Measurements from ENCODE around the gene LRP8. TPM values are rescaled to one million over a fixed set of nuclear protein-coding genes. Genes with fewer than 3 reads are reported as not detected.

The LRP8 gene
- total and polyA plus RNA-seq, 2 of the 13 experiments (the other 11 are each of a cell fraction or from before 2014, with no cell fraction given): 17.3 to 17.4 TPM

- TF ChIP-seq CREBL2 (CRISPR knock-in tag; IDR thresholded peaks at IDR 0.05; ENCODE audit: borderline replicate concordance): no peak
- TF ChIP-seq GATAD2A (CRISPR knock-in tag; IDR thresholded peaks at IDR 0.05): peak; percentile 16
- TF ChIP-seq ZNF383 (CRISPR knock-in tag; IDR thresholded peaks at IDR 0.05; ENCODE audit: borderline replicate concordance): no peak
- no peak for TF ChIP-seq ZNF234 (CRISPR knock-in tag; conservative IDR thresholded peaks at IDR 0.05)
- no peak for TF ChIP-seq ZNF841 (CRISPR knock-in tag; IDR thresholded peaks at IDR 0.05; ENCODE audit: borderline replicate concordance)
- TF ChIP-seq MEIS1 (CRISPR knock-in tag; IDR thresholded peaks at IDR 0.05; ENCODE audit: borderline replicate concordance): no peak
- TF ChIP-seq ZNF678 (CRISPR knock-in tag; IDR thresholded peaks at IDR 0.05): no peak
- no peak for TF ChIP-seq CERS6 (CRISPR knock-in tag; IDR thresholded peaks at IDR 0.05)
- no peak for TF ChIP-seq DNMT3B (CRISPR knock-in tag; conservative IDR thresholded peaks at IDR 0.05)
- no peak for TF ChIP-seq ZEB1 (IDR thresholded peaks at IDR 0.05; ENCODE audit: insufficient replicate concordance, low read depth)
- TF ChIP-seq TIGD3 (CRISPR knock-in tag; IDR thresholded peaks at IDR 0.05; ENCODE audit: borderline replicate concordance): no peak
- no peak for TF ChIP-seq TBP (CRISPR knock-in tag; IDR thresholded peaks at IDR 0.05)
- no peak for TF ChIP-seq ZNF609 (CRISPR knock-in tag; IDR thresholded peaks at IDR 0.05; ENCODE audit: borderline replicate concordance)
- TF ChIP-seq ZSCAN21 (CRISPR knock-in tag; IDR thresholded peaks at IDR 0.05; ENCODE audit: borderline replicate concordance): no peak; the same call in 1 of the 2 replicates
- TF ChIP-seq KLF12 (CRISPR knock-in tag; IDR thresholded peaks at IDR 0.05; ENCODE audit: borderline replicate concordance): no peak
- TF ChIP-seq TBX3 (IDR thresholded peaks at IDR 0.05; ENCODE audit: borderline replicate concordance): no peak
- no peak for TF ChIP-seq ZNF12 (CRISPR knock-in tag; IDR thresholded peaks at IDR 0.05)
- TF ChIP-seq ZNF720 (CRISPR knock-in tag; IDR thresholded peaks at IDR 0.05): no peak
- no peak for TF ChIP-seq ZNF660 (CRISPR knock-in tag; IDR thresholded peaks at IDR 0.05; ENCODE audit: borderline replicate concordance, low read depth)
- 0 out of 2 replicates have a peak, but pooled peaks have one; percentile 20 for TF ChIP-seq NCOA1 (CRISPR knock-in tag; IDR thresholded peaks at IDR 0.05)
- TF ChIP-seq THRA (CRISPR knock-in tag; IDR thresholded peaks at IDR 0.05; ENCODE audit: borderline replicate concordance): no peak
These were observed 131.2 kb downstream of the LRP8 start, which contains the start of gene CPT2 (continued) for GRCh38 chr1:53196485-53197290.
